Keratinocyte (primary cell): ENCODE data around the gene PTPRR. TPM values are rescaled to one million over a fixed set of nuclear protein-coding genes. Genes with fewer than 3 reads are reported as not detected.

Experiments used
- DNase-seq: peaks from one replicate; pipeline ENCODE4 v3.0.0-alpha.2; 2011; ENCODE audit warnings: low read depth, missing footprints, low spot score
- FAIRE-seq: peaks from 2 replicates; lab custom pipeline; 2011; peaks lifted over from hg19 to GRCh38; lab: Jason Lieb, UNC
- H2AFZ ChIP-seq: 2 replicates; pipeline ENCODE4 v1.6.0; 2012; ENCODE audit warnings: low read length, control low read depth, inconsistent platforms; ENCODE audit not compliant: control insufficient read depth
- H3K27ac ChIP-seq: 2 replicates; pipeline ENCODE4 v1.5.1; 2011; ENCODE audit warnings: low read length; ENCODE audit not compliant: control insufficient read depth, insufficient read depth
- H3K27me3 ChIP-seq: 3 replicates; pipeline ENCODE4 v1.6.0; 2011; ENCODE audit warnings: low read length; ENCODE audit not compliant: control insufficient read depth, insufficient read depth; ENCODE audit errors: extremely low read depth
- H3K36me3 ChIP-seq, 2 experiments: 2 replicates in 1 of 2; 3 replicates in 1 of 2; pipeline ENCODE4 v1.5.1; 2011; ENCODE audit warnings: low read length in 2 of 2, mild to moderate bottlenecking in 1 of 2; ENCODE audit not compliant: control insufficient read depth in 2 of 2, insufficient read depth in 2 of 2; ENCODE audit errors: extremely low read depth in 1 of 2
- H3K4me1 ChIP-seq: 3 replicates; pipeline ENCODE4 v1.5.1; 2011; ENCODE audit warnings: low read length; ENCODE audit not compliant: control insufficient read depth, insufficient read depth; ENCODE audit errors: extremely low read depth
- H3K4me2 ChIP-seq: 3 replicates; pipeline ENCODE4 v1.6.0; 2011; ENCODE audit warnings: low read depth, low read length; ENCODE audit not compliant: control insufficient read depth, insufficient read depth; ENCODE audit errors: extremely low read depth
- H3K4me3 ChIP-seq, 3 experiments: fragments of 200-600 bp in 1 of 3; sonication (generic) in 1 of 3; 2 replicates in 2 of 3; 3 replicates in 1 of 3; pipeline ENCODE4 v1.5.1; 2011 to 2016; ENCODE audit warnings: low read length in 3 of 3, mild to moderate bottlenecking in 3 of 3, control low read depth in 2 of 3, inconsistent platforms in 1 of 3, low read depth in 1 of 3, mixed read lengths in 1 of 3, mixed run types in 1 of 3, moderate library complexity in 1 of 3; ENCODE audit not compliant: control insufficient read depth in 2 of 3, insufficient read depth in 2 of 3; ENCODE audit errors: extremely low read depth in 1 of 3
- H3K79me2 ChIP-seq: 2 replicates; pipeline ENCODE4 v1.6.0; 2012; ENCODE audit warnings: low read length; ENCODE audit not compliant: control insufficient read depth, insufficient read depth
- H3K9ac ChIP-seq: 3 replicates; pipeline ENCODE4 v1.6.0; 2011; ENCODE audit warnings: low read length; ENCODE audit not compliant: control insufficient read depth, insufficient read depth; ENCODE audit errors: extremely low read depth
- H3K9me1 ChIP-seq: 3 replicates; pipeline ENCODE4 v1.6.0; 2011; ENCODE audit warnings: low read length; ENCODE audit not compliant: control insufficient read depth, insufficient read depth; ENCODE audit errors: extremely low read depth
- H3K9me3 ChIP-seq: 2 replicates; pipeline ENCODE4 v1.5.1; 2012; ENCODE audit warnings: low read depth, low read length; ENCODE audit not compliant: control insufficient read depth
- H4K20me1 ChIP-seq: 3 replicates; pipeline ENCODE4 v1.6.0; 2011; ENCODE audit warnings: low read length; ENCODE audit not compliant: control insufficient read depth, insufficient read depth; ENCODE audit errors: extremely low read depth
- CTCF ChIP-seq, 3 experiments: IDR thresholded peaks in 1 of 3; conservative IDR thresholded peaks in 1 of 3; optimal IDR thresholded peaks in 1 of 3; 2 replicates in 2 of 3; 3 replicates in 1 of 3; pipeline versions ENCODE3 to v1.5.1; 2011; ENCODE audit warnings: low read length in 3 of 3, mild to moderate bottlenecking in 3 of 3, moderate library complexity in 2 of 3, control low read depth in 1 of 3, inconsistent platforms in 1 of 3; ENCODE audit not compliant: insufficient read depth in 2 of 3; ENCODE audit errors: extremely low read depth in 1 of 3
- EZH2 ChIP-seq: IDR thresholded peaks from one replicate; pipeline ENCODE4 v1.6.1; 2012; ENCODE audit warnings: inconsistent platforms, mild to moderate bottlenecking, low read length, moderate library complexity
- dilution Hi-C: fragments of 300-500 bp; cut with MboI; formaldehyde crosslinking; loops from one replicate; pipeline ENCODE4 v1.7.0; 2020; ENCODE audit warnings: low sequenced_read_pairs; ENCODE audit not compliant: extremely low pct_ligation_motif_present
- polyA plus RNA-seq, 5 experiments: library from polyadenylated mRNA; depleted of rRNA in 3 of 5; stranded (reverse) in 3 of 5; stranded (forward) in 1 of 5; unstranded in 1 of 5; fragments of >200 nt; gene quantifications; 1 replicate in 1 of 5; 2 replicates in 3 of 5; 3 replicates in 1 of 5; pipeline versions ENCODE4 v1.2.1 to v1.2.3, GENCODE V29; 2011 to 2012; ENCODE audit warnings: missing spikeins in 2 of 5, low read depth in 1 of 5, low replicate concordance in 1 of 5

The PTPRR gene
- polyA plus RNA-seq, 1 donor (not counting 4 experiments of a cell fraction or from before 2014, with no cell fraction given), result 3.1 TPM

DNA sequence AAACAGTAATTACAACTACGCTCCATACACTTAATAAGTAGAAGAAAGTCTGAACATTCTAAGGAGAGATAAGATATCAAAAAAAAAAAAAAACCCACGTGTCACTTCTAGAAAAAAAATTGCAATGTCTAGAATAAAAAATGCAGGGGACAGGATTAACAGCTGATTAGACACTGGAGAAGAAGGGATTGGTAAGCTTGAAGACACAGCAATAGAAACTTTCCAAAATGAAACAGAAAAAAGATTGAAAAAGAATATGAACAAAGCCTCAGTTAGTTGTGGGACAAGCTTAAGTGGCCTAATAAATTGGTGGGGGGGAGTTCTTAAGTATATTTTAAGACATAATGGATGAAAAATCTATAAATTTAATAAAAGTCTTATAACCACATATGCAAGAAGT lies 105.5 kb downstream of the PTPRR start:
- dilution Hi-C loops, result no loop called here
- H3K4me3 ChIP-seq, result no peak overlapping the region
- no peaks in the 10 kb centered on the region for H3K36me3 ChIP-seq
- no peaks in the 10 kb centered on the region for H3K79me2 ChIP-seq
- no peak overlapping the region for H3K27ac ChIP-seq
- H3K9me1 ChIP-seq, result no peaks in the 10 kb centered on the region
- no peaks in the 10 kb centered on the region for H3K27me3 ChIP-seq
- TF ChIP-seq CTCF (optimal IDR thresholded peaks at IDR 0.05 in 1 of 3, IDR thresholded peaks at IDR 0.05 in 1 of 3, conservative IDR thresholded peaks at IDR 0.05 in 1 of 3; ENCODE audit: extremely low read depth in 1 of 3, insufficient read depth in 2 of 3, low read length in 3 of 3) (no peak), EZH2 (no peak)
- H3K9ac ChIP-seq, result no peak overlapping the region
- H4K20me1 ChIP-seq, result no peaks in the 10 kb centered on the region
- no peak for FAIRE-seq
- H2AFZ ChIP-seq, result no peak overlapping the region
- H3K4me2 ChIP-seq, result no peak overlapping the region
- H3K9me3 ChIP-seq, result no peaks in the 10 kb centered on the region
- no peaks in the 10 kb centered on the region for H3K4me1 ChIP-seq
- no peak for DNase-seq

- H3K36me3 ChIP-seq, result no peaks in the 10 kb centered on the region
- dilution Hi-C loops, result no loop called here
- FAIRE-seq, result no peak
These were observed 107.0 kb downstream of the PTPRR start for GRCh38 chr12:70813559-70813958.

More at GRCh38 chr12:70813559-70813958, 107.0 kb downstream of the PTPRR start:
- no peak for DNase-seq
- Histone ChIP-seq H3K79me2 (no peaks in the 10 kb centered on the region), H3K4me3 (no peak overlapping the region), H4K20me1 (no peaks in the 10 kb centered on the region), H3K4me2 (no peak overlapping the region), H3K4me1 (no peaks in the 10 kb centered on the region), H3K27me3 (no peaks in the 10 kb centered on the region), H2AFZ (no peak overlapping the region), H3K9me3 (no peaks in the 10 kb centered on the region), H3K27ac (no peak overlapping the region), H3K9me1 (no peaks in the 10 kb centered on the region), H3K9ac (no peak overlapping the region)
- no peak for TF ChIP-seq CTCF (optimal IDR thresholded peaks at IDR 0.05 in 1 of 3, IDR thresholded peaks at IDR 0.05 in 1 of 3, conservative IDR thresholded peaks at IDR 0.05 in 1 of 3; ENCODE audit: extremely low read depth in 1 of 3, insufficient read depth in 2 of 3, low read length in 3 of 3)
- TF ChIP-seq EZH2, result no peak
